HG02970 (cell line): ENCODE data around the gene NKIRAS1.
"Not testable (repeated sequence)": the region's sequence is repeated elsewhere in the genome, so short reads cannot be mapped to it uniquely, and the experiment has no call there.

ENCODE experiments used
- ATAC-seq: cut with Tn5 transposase; IDR thresholded peaks from one replicate; pipeline ENCODE4 v1.9.1; 2021; ENCODE audit warnings: mild to moderate bottlenecking, moderate library complexity, moderate number of reproducible peaks; ENCODE audit not compliant: unreplicated experiment, low FRiP score

Gene NKIRAS1

DNA sequence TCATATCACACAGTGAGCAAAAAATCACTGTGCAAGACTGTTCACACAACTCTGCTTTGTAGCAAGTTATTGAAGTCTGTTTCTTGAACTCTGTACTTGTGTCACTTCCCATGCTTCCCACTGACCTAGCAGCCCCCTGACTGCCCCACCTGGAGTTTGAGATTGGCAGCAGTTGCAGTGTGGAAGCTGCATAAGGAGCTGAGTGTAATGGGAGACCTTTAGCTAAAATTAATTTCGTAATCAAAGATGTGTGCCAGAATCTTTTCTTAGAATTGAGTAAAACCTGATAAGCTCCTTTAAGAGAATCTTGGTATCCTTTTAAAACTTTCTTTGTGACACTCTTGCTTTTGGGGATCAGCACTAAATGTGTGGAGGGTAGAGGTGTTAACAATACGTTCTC is 42.8 kb downstream of the NKIRAS1 start:
- ATAC-seq: no peak

- ATAC-seq: no peak
Observed at GRCh38 chr3:23872330-23872729, 44.5 kb downstream of the NKIRAS1 start.

- not testable (repeated sequence) for ATAC-seq
Observed at GRCh38 chr3:23871361-23871760, 45.4 kb downstream of the NKIRAS1 start.

DNA sequence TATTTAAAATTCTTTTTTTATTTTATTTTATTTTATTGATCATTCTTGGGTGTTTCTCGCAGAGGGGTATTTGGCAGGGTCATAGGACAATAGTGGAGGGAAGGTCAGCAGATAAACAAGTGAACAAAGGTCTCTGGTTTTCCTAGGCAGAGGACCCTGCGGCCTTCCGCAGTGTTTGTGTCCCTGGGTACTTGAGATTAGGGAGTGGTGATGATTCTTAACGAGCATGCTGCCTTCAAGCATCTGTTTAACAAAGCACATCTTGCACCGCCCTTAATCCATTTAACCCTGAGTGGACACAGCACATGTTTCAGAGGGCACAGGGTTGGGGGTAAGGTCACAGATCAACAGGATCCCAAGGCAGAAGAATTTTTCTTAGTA is 46.1 kb downstream of the NKIRAS1 start:
- not testable (repeated sequence) for ATAC-seq

DNA sequence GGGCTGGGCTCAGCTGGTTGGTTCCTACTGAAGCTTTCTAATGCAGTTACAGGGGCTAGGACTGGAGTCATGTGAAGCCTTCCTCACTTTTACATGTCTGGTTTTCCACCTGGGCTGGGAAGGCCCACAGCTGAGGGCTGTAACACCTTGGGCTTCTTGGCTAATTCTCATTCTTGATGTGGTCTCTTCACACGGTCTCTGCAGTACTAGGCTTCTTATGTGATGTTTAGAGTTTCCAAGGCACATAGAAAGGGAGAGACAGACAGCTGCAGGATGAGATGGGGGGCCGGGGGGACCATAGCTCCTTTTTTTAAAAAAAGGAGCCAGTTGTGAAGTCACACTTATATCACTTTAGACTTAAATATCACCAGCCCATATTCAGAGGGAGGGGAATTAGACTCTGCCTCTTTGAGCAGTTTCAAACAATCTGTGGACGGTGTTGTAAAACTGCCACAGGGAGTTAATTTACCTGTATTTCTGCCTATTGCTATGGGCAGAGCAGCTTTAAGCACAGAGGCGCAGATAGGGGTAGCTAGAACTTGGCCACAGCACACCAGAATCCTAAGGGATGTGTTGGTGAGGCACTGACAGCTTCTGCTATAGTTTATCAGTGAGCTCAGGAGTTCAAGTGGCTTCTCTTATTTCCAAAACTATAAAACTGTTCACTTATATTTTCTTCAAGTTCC is 46.7 kb downstream of the NKIRAS1 start:
- no peak for ATAC-seq

DNA sequence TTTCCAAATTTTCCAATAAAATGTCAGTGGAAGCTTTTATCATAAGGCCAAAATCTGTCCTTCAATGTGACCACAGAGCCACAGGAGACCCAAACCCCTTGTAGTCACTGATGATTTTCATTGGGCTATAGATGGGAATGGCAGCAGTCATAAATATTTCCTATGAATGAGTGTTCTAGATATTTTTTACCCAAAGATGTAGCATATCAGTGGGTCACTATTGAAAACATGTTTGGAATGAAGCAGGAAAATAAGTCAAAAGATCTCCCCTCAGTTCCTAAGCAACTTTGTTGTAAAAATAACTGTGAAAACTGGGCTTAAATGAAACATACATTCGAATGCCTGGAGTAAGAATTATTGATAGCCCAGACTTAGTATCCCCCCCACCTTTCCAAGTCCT is 49.0 kb downstream of the NKIRAS1 start:
- ATAC-seq: no peak

DNA sequence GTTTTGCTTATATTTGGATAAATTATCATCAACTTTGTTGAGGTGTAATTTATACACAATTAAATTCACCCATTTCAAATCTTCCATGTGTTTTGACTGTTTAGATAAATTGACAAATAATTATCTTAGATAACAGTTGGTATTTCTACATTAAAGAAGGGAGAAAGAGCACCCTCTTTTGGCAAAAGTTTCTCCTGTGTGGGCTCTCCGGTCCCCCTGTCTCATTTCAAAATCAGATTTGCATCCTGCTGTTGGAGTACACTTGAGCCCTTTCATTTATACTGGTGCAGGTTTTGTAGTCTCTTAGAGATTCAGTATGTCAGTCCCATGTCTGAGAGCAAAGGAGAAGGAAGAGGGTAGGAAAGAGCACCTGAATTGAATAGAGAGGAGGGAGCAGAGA is 49.4 kb downstream of the NKIRAS1 start:
- no peak for ATAC-seq

GRCh38 chr3:23865595-23866396 is 51.0 kb downstream of the NKIRAS1 start:
- peak; percentile 84 for ATAC-seq

DNA sequence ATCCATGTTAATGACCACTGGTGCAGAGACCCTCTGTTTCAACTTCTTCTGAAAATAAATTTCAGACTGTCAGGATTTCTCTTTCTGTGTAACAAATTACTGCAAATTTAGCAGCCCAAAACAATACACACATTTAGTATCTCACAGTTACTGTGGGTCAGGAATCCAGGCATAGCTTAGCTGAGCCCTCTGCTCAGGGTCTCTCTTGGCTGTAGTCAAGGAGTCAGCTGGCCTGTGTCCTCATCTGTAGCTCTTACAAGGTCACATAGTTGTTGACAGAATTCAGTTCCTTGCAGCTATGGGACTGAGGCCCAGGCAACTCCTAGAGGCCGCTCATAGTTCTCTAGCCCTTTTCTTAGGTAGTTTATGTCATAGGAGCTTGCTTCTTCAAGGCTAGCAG is 51.9 kb downstream of the NKIRAS1 start:
- no peak for ATAC-seq

DNA sequence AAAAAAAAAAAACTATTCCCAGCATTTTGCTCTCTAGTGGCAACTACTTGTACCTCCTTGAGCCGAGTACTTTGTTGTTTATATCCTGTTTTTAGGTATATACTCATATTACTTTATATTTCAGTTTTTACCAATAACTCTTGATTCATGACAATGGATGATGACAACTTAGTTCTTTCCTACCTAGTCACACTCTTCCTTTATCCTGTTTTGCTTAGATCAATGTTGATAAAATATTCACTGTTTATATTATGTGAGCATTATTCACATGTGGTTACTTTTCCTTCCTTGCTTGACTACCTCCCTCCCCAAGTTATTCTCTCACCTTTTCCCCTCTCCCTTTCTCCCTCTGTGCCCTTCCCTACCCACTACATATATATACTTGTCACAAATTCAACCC is 53.7 kb downstream of the NKIRAS1 start:
- no peak for ATAC-seq

- ATAC-seq: no peak
Observed at GRCh38 chr3:23861689-23862088, 55.1 kb downstream of the NKIRAS1 start.

- no peak for ATAC-seq
Observed at GRCh38 chr3:23859839-23860382, 56.9 kb downstream of the NKIRAS1 start.

- no peak for ATAC-seq
Observed at GRCh38 chr3:23859012-23859743, 57.6 kb downstream of the NKIRAS1 start.

DNA sequence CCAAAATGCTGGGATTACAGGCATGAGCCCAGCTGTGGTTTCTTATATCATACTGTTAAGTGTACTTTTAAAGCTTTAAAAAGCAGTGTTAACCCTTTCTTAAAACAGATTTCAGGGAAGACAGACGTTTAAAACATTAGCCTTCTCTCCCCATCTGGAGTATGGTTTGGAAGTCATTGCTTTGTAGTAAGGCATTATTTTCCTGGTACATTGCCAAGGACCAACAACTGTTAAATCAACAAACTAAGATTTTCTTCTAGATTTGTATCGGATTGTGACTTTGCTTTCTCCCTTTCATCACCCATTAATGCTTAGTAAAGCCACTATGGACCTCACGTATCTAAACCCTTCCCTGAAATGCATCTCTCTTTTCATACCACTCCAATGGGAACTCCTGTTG is 60.5 kb downstream of the NKIRAS1 start:
- ATAC-seq: no peak

DNA sequence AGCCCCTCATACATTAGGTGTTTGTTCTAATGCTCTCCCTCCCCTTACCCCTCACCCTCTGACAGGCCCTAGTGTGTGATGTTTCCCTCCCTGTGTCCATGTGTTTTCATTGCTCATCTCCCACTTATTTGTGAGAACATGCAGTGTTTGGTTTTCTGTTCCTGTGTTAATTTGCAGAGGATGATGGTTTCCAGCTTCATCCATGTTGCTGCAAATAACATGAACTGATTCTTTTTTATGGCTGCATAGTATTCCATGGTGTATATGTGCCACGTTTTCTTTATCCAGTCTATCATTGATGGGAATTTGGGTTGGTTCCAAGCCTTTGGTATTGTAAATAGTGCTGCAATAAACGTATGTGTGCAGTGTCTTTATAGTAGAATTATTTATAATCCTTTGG is 67.3 kb downstream of the NKIRAS1 start:
- not testable (repeated sequence) for ATAC-seq

DNA sequence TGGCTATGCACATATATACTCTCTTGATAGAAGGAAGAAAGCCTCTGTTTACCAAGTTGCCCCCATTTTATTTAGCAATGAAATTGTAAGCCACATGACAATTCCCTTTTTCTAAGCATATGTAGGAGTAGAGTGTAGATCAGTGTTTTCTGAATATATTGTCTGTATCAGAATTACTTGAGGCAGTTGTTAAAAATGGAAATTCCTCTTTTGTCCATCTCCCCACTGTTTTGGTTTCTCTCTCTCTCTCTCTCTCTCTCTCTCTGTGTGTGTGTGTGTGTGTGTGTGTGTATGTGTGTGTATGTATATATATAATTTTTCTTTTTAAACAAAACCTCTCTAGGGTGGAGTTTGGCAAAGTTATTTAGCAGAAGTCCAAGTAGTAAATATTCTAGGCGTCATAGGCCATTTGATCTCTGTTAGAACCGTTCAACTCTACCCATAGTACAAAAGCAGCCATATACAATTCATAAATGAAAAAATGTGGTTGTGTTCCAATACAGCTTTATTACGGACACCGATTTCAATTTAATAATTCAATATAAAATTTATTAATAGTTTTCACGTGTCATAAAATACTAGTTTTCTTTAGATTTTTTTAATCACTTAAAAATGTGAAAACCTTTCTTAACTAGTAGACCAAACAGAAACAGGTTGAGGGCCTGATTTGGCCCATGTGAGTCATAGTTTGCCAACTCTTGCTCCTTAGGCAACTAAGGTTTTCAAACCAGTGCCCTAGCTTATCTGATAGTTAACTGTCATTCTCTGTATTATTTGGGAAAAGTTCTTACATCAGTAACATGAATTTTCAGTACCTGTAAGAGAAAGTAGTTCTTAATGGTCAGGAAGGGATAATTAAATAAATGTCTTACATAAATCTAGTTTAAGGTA is 71.2 kb downstream of the NKIRAS1 start:
- no peak for ATAC-seq

GRCh38 chr3:23843869-23844268 is 72.9 kb downstream of the NKIRAS1 start:
- ATAC-seq: no peak
